GM23248 (cell line): Measurements from ENCODE around the gene RNF11. TPM values are rescaled to one million over a fixed set of nuclear protein-coding genes. Genes with fewer than 3 reads are reported as not detected.
"Not testable (repeated sequence)": the region's sequence is repeated elsewhere in the genome, so short reads cannot be mapped to it uniquely, and the experiment has no call there.

Experiments used
- DNase-seq: peaks from one replicate; pipeline ENCODE4 v3.0.0-alpha.2; 2015
- H2AFZ ChIP-seq: fragments of 200-600 bp; sonication (generic); 2 replicates; pipeline ENCODE4 v1.6.1; 2016; ENCODE audit warnings: antibody characterized with exemption
- H3F3A ChIP-seq: fragments of 200-600 bp; sonication (generic); 2 replicates; pipeline ENCODE4 v1.6.1; 2016; ENCODE audit warnings: mild to moderate bottlenecking, antibody characterized with exemption, mixed run types; ENCODE audit not compliant: insufficient read depth
- H3K27ac ChIP-seq: fragments of 200-600 bp; sonication (generic); 2 replicates; pipeline ENCODE4 v1.5.1; 2016; ENCODE audit warnings: mild to moderate bottlenecking
- H3K27me3 ChIP-seq: fragments of 200-600 bp; sonication (generic); replicated peaks from 2 replicates; pipeline ENCODE4 v1.6.1; 2016; ENCODE audit warnings: mild to moderate bottlenecking; ENCODE audit not compliant: insufficient read depth
- H3K36me3 ChIP-seq: fragments of 200-600 bp; sonication (generic); 2 replicates; pipeline ENCODE4 v1.6.1; 2016; ENCODE audit warnings: low read depth, mild to moderate bottlenecking
- H3K4me1 ChIP-seq: fragments of 200-600 bp; sonication (generic); 2 replicates; pipeline ENCODE4 v1.6.1; 2016; ENCODE audit warnings: mild to moderate bottlenecking; ENCODE audit not compliant: insufficient read depth
- H3K4me2 ChIP-seq: fragments of 200-600 bp; sonication (generic); one replicate; pipeline ENCODE4 v1.6.1; 2016; ENCODE audit warnings: mild to moderate bottlenecking; ENCODE audit not compliant: unreplicated experiment
- H3K4me3 ChIP-seq: fragments of 200-600 bp; sonication (generic); 2 replicates; pipeline ENCODE4 v1.5.1; 2016; ENCODE audit warnings: mild to moderate bottlenecking
- H3K79me2 ChIP-seq: fragments of 200-600 bp; sonication (generic); 2 replicates; pipeline ENCODE4 v1.6.1; 2016; ENCODE audit warnings: mild to moderate bottlenecking; ENCODE audit not compliant: insufficient read depth
- H3K9ac ChIP-seq: fragments of 200-600 bp; sonication (generic); 2 replicates; pipeline ENCODE4 v1.6.1; 2016; ENCODE audit warnings: mild to moderate bottlenecking
- H3K9me2 ChIP-seq: fragments of 200-600 bp; sonication (generic); 2 replicates; pipeline ENCODE4 v1.6.1; 2016; ENCODE audit warnings: mixed run types, mild to moderate bottlenecking, moderate library complexity; ENCODE audit not compliant: insufficient read depth
- H3K9me3 ChIP-seq: fragments of 200-600 bp; sonication (generic); one replicate; pipeline ENCODE4 v1.6.1; 2017; ENCODE audit warnings: low read depth
- H4K20me1 ChIP-seq: fragments of 200-600 bp; sonication (generic); 2 replicates; pipeline ENCODE4 v1.6.0; 2016; ENCODE audit not compliant: insufficient read depth
- EZH2 ChIP-seq: fragments of 200-600 bp; sonication (generic); IDR thresholded peaks from 2 replicates; pipeline ENCODE4 v1.6.1; 2018; ENCODE audit warnings: antibody characterized with exemption, mild to moderate bottlenecking; ENCODE audit not compliant: insufficient read depth, poor library complexity, severe bottlenecking
- EZH2phosphoT487 ChIP-seq: fragments of 200-600 bp; sonication (generic); IDR thresholded peaks from 2 replicates; pipeline ENCODE4 v1.6.1; 2018; ENCODE audit warnings: antibody characterized with exemption, moderate library complexity, mild to moderate bottlenecking, low read depth; ENCODE audit not compliant: insufficient read depth
- WGBS, 2 experiments: methylation state at CpG; one replicate each; pipeline ENCODE4 v1.1.6; 2015 to 2017; ENCODE audit warnings: low lambda C conversion rate in 2 of 2, low coverage in 1 of 2; ENCODE audit errors: missing lambda C conversion rate in 2 of 2; 5-methylcytosine and 5-hydroxymethylcytosine counted together
- in situ Hi-C: fragments of 300-500 bp; cut with MboI; formaldehyde crosslinking; loops from 2 replicates; pipeline ENCODE4 v1.15.0; 2020
- polyA plus RNA-seq: library from polyadenylated mRNA; unstranded; fragments of >200 nt; fragmentation: Nextera tagmentation; extraction: Ambion mirVana; gene quantifications from 2 replicates; pipeline ENCODE4 v1.2.1, GENCODE V29; 2016
- total RNA-seq: library from RNA; depleted of rRNA; stranded (reverse); fragments of >200 nt; shearing (Covaris generic); gene quantifications from 2 replicates; pipeline ENCODE4 v1.2.3, GENCODE V29; 2014

Gene RNF11
- total and polyA plus RNA-seq, 2 experiments from 2014 or later: 94.1 to 128 TPM

GRCh38 chr1:51230501-51231078, 5.5 kb upstream of the RNF11 start:
- 81 to 91% methylated on average over 5 of the region's 5 CpGs for WGBS, 2 experiments
- TF ChIP-seq EZH2phosphoT487: no peak
- TF ChIP-seq EZH2: no peak
- in situ Hi-C loops: no loop called here

GRCh38 chr1:51231120-51231519, 5.0 kb upstream of the RNF11 start:
- no peaks in the 10 kb centered on the region for H4K20me1 ChIP-seq
- peak; percentile 70 for DNase-seq
- H3K9me2 ChIP-seq: no peaks in the 10 kb centered on the region
- H3K4me1 ChIP-seq: peaks cover 8% of the 10 kb centered on the region
- in situ Hi-C loops: no loop called here
- no peak for TF ChIP-seq EZH2
- no peak for TF ChIP-seq EZH2phosphoT487
- H3K79me2 ChIP-seq: 0 out of 2 replicates have a peak, but pooled peaks cover 8% of the 10 kb centered on the region
- no peaks in the 10 kb centered on the region for H3K9me3 ChIP-seq
- H3F3A ChIP-seq: 0 out of 2 replicates have a peak, but pooled peaks cover 6% of the 10 kb centered on the region
- H3K4me3 ChIP-seq: no peak overlapping the region
- WGBS, 2 experiments: 26 to 33% methylated on average over 3 of the region's 3 CpGs
- no peaks in the 10 kb centered on the region for H3K27me3 ChIP-seq
- no peaks in the 10 kb centered on the region for H3K36me3 ChIP-seq
- no peak overlapping the region for H3K4me2 ChIP-seq
- no peak overlapping the region for H2AFZ ChIP-seq
- no peak overlapping the region for H3K9ac ChIP-seq
- H3K27ac ChIP-seq: no peak overlapping the region

More at GRCh38 chr1:51230501-51231078, 5.5 kb upstream of the RNF11 start:
- Histone ChIP-seq H3K79me2 (0 out of 2 replicates have a peak, but pooled peaks cover 4% of the 10 kb centered on the region), H3K9me3 (no peaks in the 10 kb centered on the region), H3F3A (0 out of 2 replicates have a peak, but pooled peaks cover 6% of the 10 kb centered on the region), H3K9ac (no peak overlapping the region), H4K20me1 (no peaks in the 10 kb centered on the region), H2AFZ (no peak overlapping the region), H3K4me2 (no peak overlapping the region), H3K4me1 (peaks cover 8% of the 10 kb centered on the region), H3K27me3 (no peaks in the 10 kb centered on the region), H3K27ac (no peak overlapping the region), H3K36me3 (no peaks in the 10 kb centered on the region), H3K9me2 (no peaks in the 10 kb centered on the region), H3K4me3 (no peak overlapping the region)
- no peak for DNase-seq

GRCh38 chr1:51231896-51232295, 4.2 kb upstream of the RNF11 start:
- no peaks in the 10 kb centered on the region for H4K20me1 ChIP-seq
- H3K9me3 ChIP-seq: no peaks in the 10 kb centered on the region
- no peaks in the 10 kb centered on the region for H3K36me3 ChIP-seq
- H3K4me2 ChIP-seq: no peak overlapping the region
- H3K79me2 ChIP-seq: peaks cover 13% of the 10 kb centered on the region
- H3K4me3 ChIP-seq: no peak overlapping the region
- in situ Hi-C loops: no loop called here
- no peak overlapping the region for H3K27ac ChIP-seq
- no peak for DNase-seq
- H3K27me3 ChIP-seq: no peaks in the 10 kb centered on the region
- no peaks in the 10 kb centered on the region for H3K9me2 ChIP-seq
- no peak overlapping the region for H2AFZ ChIP-seq
- H3F3A ChIP-seq: 0 out of 2 replicates have a peak, but pooled peaks cover 6% of the 10 kb centered on the region
- peaks cover 8% of the 10 kb centered on the region for H3K4me1 ChIP-seq
- TF ChIP-seq EZH2: no peak
- no peak for TF ChIP-seq EZH2phosphoT487
- no peak overlapping the region for H3K9ac ChIP-seq

GRCh38 chr1:51234236-51234635, 1.8 kb upstream of the RNF11 start:
- H3K36me3 ChIP-seq, H3K27me3 ChIP-seq, in situ Hi-C loops, H3K9ac ChIP-seq, H3K4me3 ChIP-seq, DNase-seq, H3K9me2 ChIP-seq, H2AFZ ChIP-seq, H4K20me1 ChIP-seq, H3K27ac ChIP-seq, H3K9me3 ChIP-seq, H3K4me2 ChIP-seq: not testable (repeated sequence)
- Histone ChIP-seq H3K4me1 (peaks cover 20% of the 10 kb centered on the region), H3F3A (peaks cover 12% of the 10 kb centered on the region; the same call in 1 of the 2 replicates), H3K79me2 (peaks cover 36% of the 10 kb centered on the region)
- WGBS, 2 experiments: 91% methylated on average over 7 of the region's 7 CpGs
